ENCODE measurements around the gene FLNB. TPM values are rescaled to one million over a fixed set of nuclear protein-coding genes. Genes with fewer than 3 reads are reported as not detected.

Gene FLNB
- polyA plus RNA-seq, 4 donors = 137 to 335 (median 205) TPM

GRCh38 chr3:58027704-58028317 lies 19.6 kb downstream of the FLNB start:
- H3K4me1 ChIP-seq (ENCODE audit: control insufficient read depth in 3 of 3, insufficient read depth in 2 of 3, low read depth in 1 of 3, low read length in 2 of 3) = peaks cover 0 to 15% (median 4%) of the 10 kb centered on the region in 3 donors
- H3K27me3 ChIP-seq (ENCODE audit: control insufficient read depth in 3 of 3, insufficient read depth in 3 of 3, low read length in 3 of 3) = no peaks in the 10 kb centered on the region
- H3K9me3 ChIP-seq (ENCODE audit: control insufficient read depth in 2 of 2, insufficient read depth in 1 of 2, low read depth in 1 of 2, low read length in 1 of 2) = no peaks in the 10 kb centered on the region
- H3K36me3 ChIP-seq (ENCODE audit: control insufficient read depth in 3 of 3, insufficient read depth in 2 of 3, low read depth in 1 of 3, low read length in 3 of 3) = peaks cover 0 to 31% (median 0%) of the 10 kb centered on the region in 3 donors
- 73 to 84% (median 83%) methylated on average over 6 of the region's 6 CpGs for WGBS, 3 donors
- H3K4me3 ChIP-seq (ENCODE audit: low read depth in 1 of 3, low read length in 3 of 3) = no peak overlapping the region
- DNase-seq = no peak
- no peak for FAIRE-seq
- H3K27ac ChIP-seq (ENCODE audit: low read depth in 1 of 3, low read length in 2 of 3) = no peak overlapping the region

GRCh38 chr3:58028902-58029301 lies 20.7 kb downstream of the FLNB start:
- H3K4me1 ChIP-seq (ENCODE audit: control insufficient read depth in 3 of 3, insufficient read depth in 2 of 3, low read depth in 1 of 3, low read length in 2 of 3) = peaks cover 0 to 15% (median 4%) of the 10 kb centered on the region in 3 donors
- no peak for DNase-seq
- no peak overlapping the region for H3K27ac ChIP-seq (ENCODE audit: low read depth in 1 of 3, low read length in 2 of 3)
- H3K36me3 ChIP-seq (ENCODE audit: control insufficient read depth in 3 of 3, insufficient read depth in 2 of 3, low read depth in 1 of 3, low read length in 3 of 3) = peaks cover 0 to 31% (median 0%) of the 10 kb centered on the region in 3 donors
- no peak for FAIRE-seq
- 14 to 67% (median 64%) methylated on average over 1 of the region's 1 CpG for WGBS, 3 donors
- H3K4me3 ChIP-seq (ENCODE audit: low read depth in 1 of 3, low read length in 3 of 3) = no peak overlapping the region
- no peaks in the 10 kb centered on the region for H3K9me3 ChIP-seq (ENCODE audit: control insufficient read depth in 2 of 2, insufficient read depth in 1 of 2, low read depth in 1 of 2, low read length in 1 of 2)
- H3K27me3 ChIP-seq (ENCODE audit: control insufficient read depth in 3 of 3, insufficient read depth in 3 of 3, low read length in 3 of 3) = no peaks in the 10 kb centered on the region

GRCh38 chr3:58029842-58030584 lies 21.8 kb downstream of the FLNB start:
- Histone ChIP-seq H3K4me3 (ENCODE audit: low read depth in 1 of 3, low read length in 3 of 3) (no peak overlapping the region), H3K9me3 (ENCODE audit: control insufficient read depth in 2 of 2, insufficient read depth in 1 of 2, low read depth in 1 of 2, low read length in 1 of 2) (no peaks in the 10 kb centered on the region), H3K27ac (ENCODE audit: low read depth in 1 of 3, low read length in 2 of 3) (no peak overlapping the region), H3K4me1 (ENCODE audit: control insufficient read depth in 3 of 3, insufficient read depth in 2 of 3, low read depth in 1 of 3, low read length in 2 of 3) (peaks cover 5 to 15% (median 5%) of the 10 kb centered on the region in 3 donors), H3K36me3 (ENCODE audit: control insufficient read depth in 3 of 3, insufficient read depth in 2 of 3, low read depth in 1 of 3, low read length in 3 of 3) (peaks cover 0 to 31% (median 0%) of the 10 kb centered on the region in 3 donors), H3K27me3 (ENCODE audit: control insufficient read depth in 3 of 3, insufficient read depth in 3 of 3, low read length in 3 of 3) (no peaks in the 10 kb centered on the region)
- DNase-seq (no peak), FAIRE-seq (no peak)
- 84 to 85% (median 85%) methylated on average over 5 of the region's 5 CpGs for WGBS, 3 donors

GRCh38 chr3:58032186-58032585 lies 24.0 kb downstream of the FLNB start:
- H3K27ac ChIP-seq (ENCODE audit: low read depth in 1 of 3, low read length in 2 of 3) = no peak overlapping the region
- peaks cover 11 to 19% (median 14%) of the 10 kb centered on the region in 3 donors for H3K4me1 ChIP-seq (ENCODE audit: control insufficient read depth in 3 of 3, insufficient read depth in 2 of 3, low read depth in 1 of 3, low read length in 2 of 3)
- no peaks in the 10 kb centered on the region for H3K27me3 ChIP-seq (ENCODE audit: control insufficient read depth in 3 of 3, insufficient read depth in 3 of 3, low read length in 3 of 3)
- WGBS, 3 donors = 79 to 83% (median 79%) methylated on average over 4 of the region's 4 CpGs
- no peak for DNase-seq
- H3K4me3 ChIP-seq (ENCODE audit: low read depth in 1 of 3, low read length in 3 of 3) = no peak overlapping the region
- no peak for FAIRE-seq
- H3K9me3 ChIP-seq (ENCODE audit: control insufficient read depth in 2 of 2, insufficient read depth in 1 of 2, low read depth in 1 of 2, low read length in 1 of 2) = no peaks in the 10 kb centered on the region
- H3K36me3 ChIP-seq (ENCODE audit: control insufficient read depth in 3 of 3, insufficient read depth in 2 of 3, low read depth in 1 of 3, low read length in 3 of 3) = peaks cover 0 to 18% (median 0%) of the 10 kb centered on the region in 3 donors

GRCh38 chr3:58034738-58035523 lies 26.7 kb downstream of the FLNB start:
- Histone ChIP-seq H3K4me1 (ENCODE audit: control insufficient read depth in 3 of 3, insufficient read depth in 2 of 3, low read depth in 1 of 3, low read length in 2 of 3) (peaks cover 14 to 30% (median 19%) of the 10 kb centered on the region in 3 donors), H3K27ac (ENCODE audit: low read depth in 1 of 3, low read length in 2 of 3) (peak overlapping the region in 2 of 3 donors; percentile 24 to 27), H3K36me3 (ENCODE audit: control insufficient read depth in 3 of 3, insufficient read depth in 2 of 3, low read depth in 1 of 3, low read length in 3 of 3) (peaks cover 0 to 24% (median 0%) of the 10 kb centered on the region in 3 donors), H3K4me3 (ENCODE audit: low read depth in 1 of 3, low read length in 3 of 3) (no peak overlapping the region), H3K9me3 (ENCODE audit: control insufficient read depth in 2 of 2, insufficient read depth in 1 of 2, low read depth in 1 of 2, low read length in 1 of 2) (no peaks in the 10 kb centered on the region), H3K27me3 (ENCODE audit: control insufficient read depth in 3 of 3, insufficient read depth in 3 of 3, low read length in 3 of 3) (no peaks in the 10 kb centered on the region)
- WGBS, 3 donors = 58 to 69% (median 59%) methylated on average over 6 of the region's 6 CpGs
- DNase-seq (no peak), FAIRE-seq (no peak)

- H3K36me3 ChIP-seq (ENCODE audit: control insufficient read depth in 3 of 3, insufficient read depth in 2 of 3, low read depth in 1 of 3, low read length in 3 of 3) = peaks cover 0 to 20% (median 0%) of the 10 kb centered on the region in 3 donors
- H3K27me3 ChIP-seq (ENCODE audit: control insufficient read depth in 3 of 3, insufficient read depth in 3 of 3, low read length in 3 of 3) = no peaks in the 10 kb centered on the region
- no peaks in the 10 kb centered on the region for H3K9me3 ChIP-seq (ENCODE audit: control insufficient read depth in 2 of 2, insufficient read depth in 1 of 2, low read depth in 1 of 2, low read length in 1 of 2)
- WGBS, 3 donors = 16 to 52% (median 42%) methylated on average over 11 of the region's 11 CpGs
- FAIRE-seq (no peak), DNase-seq (no peak)
- H3K4me1 ChIP-seq (ENCODE audit: control insufficient read depth in 3 of 3, insufficient read depth in 2 of 3, low read depth in 1 of 3, low read length in 2 of 3) = peaks cover 17 to 35% (median 19%) of the 10 kb centered on the region in 3 donors
- H3K27ac ChIP-seq (ENCODE audit: low read depth in 1 of 3, low read length in 2 of 3) = peak overlapping the region in 2 of 3 donors; percentile 26 to 27
- H3K4me3 ChIP-seq (ENCODE audit: low read depth in 1 of 3, low read length in 3 of 3) = no peak overlapping the region
Observed at GRCh38 chr3:58035524-58036255, 27.5 kb downstream of the FLNB start.

GRCh38 chr3:58036293-58037032 lies 28.2 kb downstream of the FLNB start:
- peak in 1 of 2 donors; percentile 56 for DNase-seq
- Histone ChIP-seq H3K27me3 (ENCODE audit: control insufficient read depth in 3 of 3, insufficient read depth in 3 of 3, low read length in 3 of 3) (no peaks in the 10 kb centered on the region), H3K27ac (ENCODE audit: low read depth in 1 of 3, low read length in 2 of 3) (peak overlapping the region in 1 of 3 donors; percentile 26), H3K4me1 (ENCODE audit: control insufficient read depth in 3 of 3, insufficient read depth in 2 of 3, low read depth in 1 of 3, low read length in 2 of 3) (peaks cover 21 to 43% (median 22%) of the 10 kb centered on the region in 3 donors), H3K4me3 (ENCODE audit: low read depth in 1 of 3, low read length in 3 of 3) (no peak overlapping the region), H3K9me3 (ENCODE audit: control insufficient read depth in 2 of 2, insufficient read depth in 1 of 2, low read depth in 1 of 2, low read length in 1 of 2) (no peaks in the 10 kb centered on the region), H3K36me3 (ENCODE audit: control insufficient read depth in 3 of 3, insufficient read depth in 2 of 3, low read depth in 1 of 3, low read length in 3 of 3) (peaks cover 0 to 26% (median 0%) of the 10 kb centered on the region in 3 donors)
- FAIRE-seq = no peak
- WGBS, 3 donors = 32 to 62% (median 50%) methylated on average over 8 of the region's 8 CpGs
